HL-60 (cell line): ENCODE data around the gene GTF3C1.

Experiments
- GABPA ChIP-seq: IDR thresholded peaks from 2 replicates; pipeline ENCODE4 v1.6.1; 2012; ENCODE audit warnings: low read depth
- POLR2AphosphoS5 ChIP-seq: IDR thresholded peaks from 2 replicates; pipeline ENCODE4 v1.6.1; 2012; ENCODE audit warnings: low read depth
- TF ChIP-seq, protein P1 (sequence below): IDR thresholded peaks from one replicate; pipeline ENCODE4 v1.5.1; 2011; ENCODE audit warnings: low read length, control low read depth, inconsistent platforms; ENCODE audit not compliant: insufficient read depth

DNA sequence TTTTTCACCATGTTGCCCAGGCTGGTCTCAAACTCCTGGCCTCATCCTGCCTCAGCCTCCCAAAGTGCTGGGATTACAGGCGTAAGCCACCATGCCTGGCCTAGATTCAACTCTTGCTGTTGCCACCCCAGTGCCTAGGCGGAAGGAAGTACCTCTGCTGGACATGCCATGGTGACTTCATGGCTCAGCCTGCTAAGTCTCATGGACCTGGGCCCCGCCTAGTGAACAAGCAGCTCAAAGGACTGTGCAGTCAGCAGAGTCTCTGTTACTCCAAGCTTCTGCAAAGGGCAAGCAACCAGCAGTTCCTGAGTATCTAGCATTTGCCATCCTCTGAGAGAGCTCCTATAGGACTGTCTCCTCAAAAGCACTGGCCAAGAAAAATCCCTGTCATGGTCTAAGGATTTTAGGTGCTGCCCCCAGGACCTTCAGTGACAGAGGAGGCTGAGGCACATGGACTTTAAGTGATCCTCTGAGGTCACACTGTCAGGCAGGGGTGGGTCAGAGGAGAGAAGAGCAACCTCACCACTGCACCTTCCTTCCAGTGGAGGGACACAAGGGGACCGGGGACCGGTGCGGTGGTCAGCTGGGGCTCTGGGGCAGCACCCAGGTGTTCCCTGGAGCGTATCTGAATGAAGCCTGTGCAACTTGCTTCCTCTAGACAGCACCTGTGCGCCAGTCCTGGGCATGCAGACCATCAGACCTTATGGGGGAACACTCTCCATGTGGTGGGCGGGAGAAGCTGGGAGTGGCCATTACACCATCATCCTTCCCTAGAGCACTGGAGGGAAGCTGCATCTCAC, 76.4 kb downstream of the GTF3C1 start:
- TF ChIP-seq, protein P1, sequence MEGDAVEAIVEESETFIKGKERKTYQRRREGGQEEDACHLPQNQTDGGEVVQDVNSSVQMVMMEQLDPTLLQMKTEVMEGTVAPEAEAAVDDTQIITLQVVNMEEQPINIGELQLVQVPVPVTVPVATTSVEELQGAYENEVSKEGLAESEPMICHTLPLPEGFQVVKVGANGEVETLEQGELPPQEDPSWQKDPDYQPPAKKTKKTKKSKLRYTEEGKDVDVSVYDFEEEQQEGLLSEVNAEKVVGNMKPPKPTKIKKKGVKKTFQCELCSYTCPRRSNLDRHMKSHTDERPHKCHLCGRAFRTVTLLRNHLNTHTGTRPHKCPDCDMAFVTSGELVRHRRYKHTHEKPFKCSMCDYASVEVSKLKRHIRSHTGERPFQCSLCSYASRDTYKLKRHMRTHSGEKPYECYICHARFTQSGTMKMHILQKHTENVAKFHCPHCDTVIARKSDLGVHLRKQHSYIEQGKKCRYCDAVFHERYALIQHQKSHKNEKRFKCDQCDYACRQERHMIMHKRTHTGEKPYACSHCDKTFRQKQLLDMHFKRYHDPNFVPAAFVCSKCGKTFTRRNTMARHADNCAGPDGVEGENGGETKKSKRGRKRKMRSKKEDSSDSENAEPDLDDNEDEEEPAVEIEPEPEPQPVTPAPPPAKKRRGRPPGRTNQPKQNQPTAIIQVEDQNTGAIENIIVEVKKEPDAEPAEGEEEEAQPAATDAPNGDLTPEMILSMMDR: no peak
- no peak for TF ChIP-seq GABPA
- no peak for TF ChIP-seq POLR2AphosphoS5
